Esophagus (tissue), 2 donors: ENCODE data around the gene ULBP3. TPM values are rescaled to one million over a fixed set of nuclear protein-coding genes. Genes with fewer than 3 reads are reported as not detected.
A peak's percentile ranks its signal among the peaks of the same experiment; 100 is the strongest.

ENCODE experiments used
- H3K27ac ChIP-seq, 2 donors: one replicate each; pipeline ENCODE4 v1.5.1; 2013; ENCODE audit warnings: low read depth in 2 of 2, mild to moderate bottlenecking in 2 of 2, inconsistent platforms in 1 of 2, low read length in 1 of 2, moderate library complexity in 1 of 2
- H3K27me3 ChIP-seq, 2 donors: one replicate each; pipeline ENCODE4 v1.6.1; 2013; ENCODE audit warnings: low read length in 2 of 2, control low read depth in 1 of 2, mild to moderate bottlenecking in 1 of 2; ENCODE audit not compliant: insufficient read depth in 2 of 2, control insufficient read depth in 1 of 2
- H3K36me3 ChIP-seq, 2 donors: one replicate each; pipeline ENCODE4 v1.6.1; 2013; ENCODE audit warnings: low read length in 1 of 2; ENCODE audit not compliant: control insufficient read depth in 2 of 2, insufficient read depth in 2 of 2
- H3K4me1 ChIP-seq, 2 donors: one replicate each; pipeline ENCODE4 v1.6.1; 2013; ENCODE audit warnings: low read length in 1 of 2; ENCODE audit not compliant: control insufficient read depth in 2 of 2, insufficient read depth in 2 of 2
- H3K4me3 ChIP-seq, 2 donors: one replicate each; pipeline ENCODE4 v1.5.1; 2013; ENCODE audit warnings: low read length in 2 of 2, mild to moderate bottlenecking in 2 of 2, low read depth in 1 of 2, moderate library complexity in 1 of 2
- H3K9me3 ChIP-seq, 2 donors: one replicate each; pipeline ENCODE4 v1.6.1; 2013; ENCODE audit warnings: mild to moderate bottlenecking in 2 of 2, low read depth in 1 of 2, low read length in 1 of 2, moderate library complexity in 1 of 2; ENCODE audit not compliant: control insufficient read depth in 2 of 2, insufficient read depth in 1 of 2
- WGBS, 2 donors: extraction: QIAGEN DNeasy Blood & Tissue Kit; methylation state at CpG; one replicate each; pipeline ENCODE4 v1.1.7; 2013; 5-methylcytosine and 5-hydroxymethylcytosine counted together
- polyA plus RNA-seq, 2 donors: library from polyadenylated mRNA; stranded (reverse); fragments of 200-250 nt; gene quantifications; one replicate each; pipeline ENCODE4 v1.2.3, GENCODE V29; 2013
- donor health status: healthy with polysubstance abuse.
- donor health status: Bipolar disorder and iron deficiency.

ULBP3 gene
- polyA plus RNA-seq: 1 to 10 TPM in 1 of 2 donors, under 1 TPM in 1; 0.61 to 1.9 TPM

- H3K9me3 ChIP-seq: no peaks in the 10 kb centered on the region
- peaks cover 3 to 7% of the 10 kb centered on the region in 2 donors for H3K36me3 ChIP-seq
- H3K27ac ChIP-seq: peak within 1 kb of the TSS; percentile 48 to 55
- peak within 1 kb of the TSS; percentile 38 to 66 for H3K4me3 ChIP-seq
- H3K4me1 ChIP-seq: peaks cover 0 to 4% of the 10 kb centered on the region in 2 donors
- WGBS, 2 donors: 3% methylated on average over 56 to 72 of the region's 72 CpGs
- H3K27me3 ChIP-seq: no peaks in the 10 kb centered on the region
These were observed at the start of gene ULBP3 for GRCh38 chr6:150068720-150069648. Gene ULBP3, minus strand, starts transcription at chr6:150069121. Its CDS starts 55 bp downstream, at chr6:150069066.

GRCh38 chr6:150118627-150119026, 49.7 kb upstream of the ULBP3 start:
- Histone ChIP-seq H3K4me3 (no peak overlapping the region), H3K36me3 (no peaks in the 10 kb centered on the region), H3K27ac (no peak overlapping the region), H3K4me1 (peaks cover 4 to 5% of the 10 kb centered on the region in 2 donors), H3K27me3 (no peaks in the 10 kb centered on the region), H3K9me3 (no peaks in the 10 kb centered on the region)
- 57 to 61% methylated on average over 9 of the region's 9 CpGs for WGBS, 2 donors

- Histone ChIP-seq H3K4me1 (peaks cover 4 to 5% of the 10 kb centered on the region in 2 donors), H3K9me3 (no peaks in the 10 kb centered on the region), H3K27ac (no peak overlapping the region), H3K27me3 (no peaks in the 10 kb centered on the region), H3K36me3 (no peaks in the 10 kb centered on the region), H3K4me3 (no peak overlapping the region)
- whole genome bisulfite sequencing, 2 donors: 68 to 81% methylated on average over 6 of the region's 6 CpGs
These were observed 49.3 kb upstream of the ULBP3 start for GRCh38 chr6:150118203-150118602.

GRCh38 chr6:150116200-150116800, 47.4 kb upstream of the ULBP3 start:
- Histone ChIP-seq H3K27me3 (no peaks in the 10 kb centered on the region), H3K36me3 (no peaks in the 10 kb centered on the region), H3K9me3 (no peaks in the 10 kb centered on the region), H3K4me1 (peaks cover 4 to 5% of the 10 kb centered on the region in 2 donors), H3K27ac (no peak overlapping the region), H3K4me3 (no peak overlapping the region)
- WGBS, 2 donors: 44 to 64% methylated on average over 8 of the region's 8 CpGs

GRCh38 chr6:150115769-150116168, 46.8 kb upstream of the ULBP3 start:
- Histone ChIP-seq H3K27ac (no peak overlapping the region), H3K4me3 (no peak overlapping the region)

GRCh38 chr6:150112233-150112632, 43.3 kb upstream of the ULBP3 start:
- Histone ChIP-seq H3K27ac (no peak overlapping the region), H3K9me3 (no peaks in the 10 kb centered on the region), H3K4me1 (peaks cover 0 to 4% of the 10 kb centered on the region in 2 donors), H3K36me3 (no peaks in the 10 kb centered on the region), H3K4me3 (no peak overlapping the region), H3K27me3 (no peaks in the 10 kb centered on the region)
- 90 to 91% methylated on average over 6 of the region's 6 CpGs for WGBS, 2 donors

More at GRCh38 chr6:150115769-150116168, 46.8 kb upstream of the ULBP3 start:
- no peaks in the 10 kb centered on the region for H3K9me3 ChIP-seq
- H3K36me3 ChIP-seq: no peaks in the 10 kb centered on the region
- no peaks in the 10 kb centered on the region for H3K27me3 ChIP-seq
- WGBS, 2 donors: 60 to 67% methylated on average over 25 of the region's 25 CpGs
- peaks cover 4 to 5% of the 10 kb centered on the region in 2 donors for H3K4me1 ChIP-seq

GRCh38 chr6:150102750-150103270, 33.9 kb upstream of the ULBP3 start:
- Histone ChIP-seq H3K4me1 (no peaks in the 10 kb centered on the region), H3K4me3 (no peak overlapping the region), H3K9me3 (no peaks in the 10 kb centered on the region), H3K36me3 (no peaks in the 10 kb centered on the region), H3K27me3 (no peaks in the 10 kb centered on the region), H3K27ac (no peak overlapping the region)
- WGBS, 2 donors: 93 to 94% methylated on average over 4 of the region's 4 CpGs

DNA sequence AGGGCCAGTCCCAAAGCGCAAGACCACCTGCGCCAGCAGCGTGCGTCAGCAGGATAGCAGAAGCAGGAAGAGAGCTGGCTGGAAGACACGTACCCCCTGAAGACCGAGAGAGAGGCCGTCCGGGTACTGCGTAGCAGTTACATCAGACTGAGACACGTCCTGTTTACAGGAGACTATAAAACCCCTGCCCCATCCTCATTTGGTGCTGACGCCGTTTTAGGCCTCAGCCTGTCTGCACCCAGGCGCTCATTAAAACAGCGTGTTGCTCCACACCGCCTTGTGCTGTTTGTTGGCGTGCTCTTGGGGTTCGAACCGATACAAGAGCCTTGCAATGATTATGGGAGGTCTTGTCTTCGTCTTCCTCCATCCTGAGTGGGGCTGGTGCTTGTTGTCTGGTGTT, 31.8 kb upstream of the ULBP3 start:
- no peaks in the 10 kb centered on the region for H3K4me1 ChIP-seq
- no peaks in the 10 kb centered on the region for H3K36me3 ChIP-seq
- H3K4me3 ChIP-seq: no peak overlapping the region
- no peaks in the 10 kb centered on the region for H3K27me3 ChIP-seq
- H3K27ac ChIP-seq: no peak overlapping the region
- no peaks in the 10 kb centered on the region for H3K9me3 ChIP-seq
- 94% methylated on average over 19 of the region's 19 CpGs for WGBS, 2 donors

DNA sequence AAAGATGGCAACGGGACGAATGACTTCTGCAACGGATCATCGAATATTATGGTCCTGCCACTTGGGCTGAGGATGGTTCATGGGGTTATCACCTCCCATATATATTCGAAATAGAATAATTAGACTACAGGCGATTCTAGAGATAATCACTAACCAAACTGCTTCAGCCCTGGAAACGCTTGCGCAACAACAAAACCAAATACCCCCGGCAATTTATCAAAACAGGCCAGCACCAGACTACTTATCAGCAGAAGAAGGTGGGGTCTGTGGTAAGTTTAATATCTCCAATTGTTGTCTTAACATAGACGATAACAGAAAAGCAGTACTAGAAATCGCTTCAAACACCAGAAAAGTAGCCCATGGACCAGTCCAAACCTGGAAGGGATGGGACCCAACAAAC, 31.0 kb upstream of the ULBP3 start:
- Histone ChIP-seq H3K27me3 (no peaks in the 10 kb centered on the region), H3K27ac (no peak overlapping the region), H3K4me3 (no peak overlapping the region), H3K9me3 (no peaks in the 10 kb centered on the region), H3K4me1 (no peaks in the 10 kb centered on the region), H3K36me3 (no peaks in the 10 kb centered on the region)
- 92 to 93% methylated on average over 11 of the region's 11 CpGs for WGBS, 2 donors
